ENCODE results near the gene IGFBP7.

IGFBP7 gene

GRCh38 chr4:57095245-57095644, 14.9 kb downstream of the IGFBP7 start:
- peaks cover 24% of the 10 kb centered on the region for H3K4me1 ChIP-seq (ENCODE audit: control insufficient read depth, insufficient read depth, low read length)
- no peaks in the 10 kb centered on the region for H3K36me3 ChIP-seq (ENCODE audit: control insufficient read depth, insufficient read depth, low read length)
- no peak overlapping the region for H3K27ac ChIP-seq (ENCODE audit: low read depth, low read length)
- H3K4me3 ChIP-seq (ENCODE audit: low read depth, low read length), result no peak overlapping the region
- no peaks in the 10 kb centered on the region for H3K9me3 ChIP-seq (ENCODE audit: control insufficient read depth, insufficient read depth, low read depth, low read length)
- H3K9ac ChIP-seq (ENCODE audit: low read length), result no peak overlapping the region
- H3K27me3 ChIP-seq (ENCODE audit: control insufficient read depth, insufficient read depth, low read length), result no peaks in the 10 kb centered on the region

DNA sequence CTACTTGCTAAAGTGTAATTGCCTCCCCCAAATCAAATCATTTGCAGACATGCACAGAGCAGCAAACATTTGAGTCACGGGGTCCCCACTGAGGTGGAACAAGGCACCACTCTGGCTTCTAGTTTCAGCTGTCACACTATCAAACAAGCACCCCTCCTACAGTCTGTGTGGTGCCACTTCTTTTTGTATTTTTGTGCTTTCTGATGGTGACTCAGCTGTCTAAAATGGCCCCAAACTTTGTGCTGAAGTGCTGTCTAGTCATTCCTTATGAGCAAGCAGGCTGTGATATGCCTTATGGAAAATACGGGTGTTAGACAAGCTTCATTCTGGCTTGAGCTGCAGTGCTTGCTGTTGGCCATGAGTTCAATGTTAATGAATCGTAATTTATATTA, 15.4 kb downstream of the IGFBP7 start:
- H3K9me3 ChIP-seq (ENCODE audit: control insufficient read depth, insufficient read depth, low read depth, low read length), result no peaks in the 10 kb centered on the region
- no peak overlapping the region for H3K27ac ChIP-seq (ENCODE audit: low read depth, low read length)
- no peaks in the 10 kb centered on the region for H3K27me3 ChIP-seq (ENCODE audit: control insufficient read depth, insufficient read depth, low read length)
- H3K4me3 ChIP-seq (ENCODE audit: low read depth, low read length), result no peak overlapping the region
- H3K36me3 ChIP-seq (ENCODE audit: control insufficient read depth, insufficient read depth, low read length), result no peaks in the 10 kb centered on the region
- H3K4me1 ChIP-seq (ENCODE audit: control insufficient read depth, insufficient read depth, low read length), result peaks cover 24% of the 10 kb centered on the region
- no peak overlapping the region for H3K9ac ChIP-seq (ENCODE audit: low read length)

- H3K9ac ChIP-seq (ENCODE audit: low read length), result no peak overlapping the region
- H3K36me3 ChIP-seq (ENCODE audit: control insufficient read depth, insufficient read depth, low read length), result no peaks in the 10 kb centered on the region
- no peaks in the 10 kb centered on the region for H3K27me3 ChIP-seq (ENCODE audit: control insufficient read depth, insufficient read depth, low read length)
- no peak overlapping the region for H3K4me3 ChIP-seq (ENCODE audit: low read depth, low read length)
- no peak overlapping the region for H3K27ac ChIP-seq (ENCODE audit: low read depth, low read length)
- no peaks in the 10 kb centered on the region for H3K9me3 ChIP-seq (ENCODE audit: control insufficient read depth, insufficient read depth, low read depth, low read length)
- H3K4me1 ChIP-seq (ENCODE audit: control insufficient read depth, insufficient read depth, low read length), result peaks cover 24% of the 10 kb centered on the region
Observed at GRCh38 chr4:57093845-57094831, 16.0 kb downstream of the IGFBP7 start.

- no peaks in the 10 kb centered on the region for H3K27me3 ChIP-seq (ENCODE audit: control insufficient read depth, insufficient read depth, low read length)
- H3K4me3 ChIP-seq (ENCODE audit: low read depth, low read length), result no peak overlapping the region
- no peak overlapping the region for H3K27ac ChIP-seq (ENCODE audit: low read depth, low read length)
- H3K9ac ChIP-seq (ENCODE audit: low read length), result no peak overlapping the region
- H3K36me3 ChIP-seq (ENCODE audit: control insufficient read depth, insufficient read depth, low read length), result no peaks in the 10 kb centered on the region
- no peaks in the 10 kb centered on the region for H3K9me3 ChIP-seq (ENCODE audit: control insufficient read depth, insufficient read depth, low read depth, low read length)
- peaks cover 19% of the 10 kb centered on the region for H3K4me1 ChIP-seq (ENCODE audit: control insufficient read depth, insufficient read depth, low read length)
Observed at GRCh38 chr4:57091657-57092162, 18.5 kb downstream of the IGFBP7 start.

GRCh38 chr4:57090079-57090478, 20.1 kb downstream of the IGFBP7 start:
- Histone ChIP-seq H3K4me1 (ENCODE audit: control insufficient read depth, insufficient read depth, low read length) (peaks cover 19% of the 10 kb centered on the region), H3K36me3 (ENCODE audit: control insufficient read depth, insufficient read depth, low read length) (no peaks in the 10 kb centered on the region), H3K27me3 (ENCODE audit: control insufficient read depth, insufficient read depth, low read length) (no peaks in the 10 kb centered on the region), H3K9me3 (ENCODE audit: control insufficient read depth, insufficient read depth, low read depth, low read length) (peaks cover 3% of the 10 kb centered on the region; the same call in 1 of the 2 replicates), H3K4me3 (ENCODE audit: low read depth, low read length) (no peak overlapping the region), H3K9ac (ENCODE audit: low read length) (no peak overlapping the region), H3K27ac (ENCODE audit: low read depth, low read length) (no peak overlapping the region)

DNA sequence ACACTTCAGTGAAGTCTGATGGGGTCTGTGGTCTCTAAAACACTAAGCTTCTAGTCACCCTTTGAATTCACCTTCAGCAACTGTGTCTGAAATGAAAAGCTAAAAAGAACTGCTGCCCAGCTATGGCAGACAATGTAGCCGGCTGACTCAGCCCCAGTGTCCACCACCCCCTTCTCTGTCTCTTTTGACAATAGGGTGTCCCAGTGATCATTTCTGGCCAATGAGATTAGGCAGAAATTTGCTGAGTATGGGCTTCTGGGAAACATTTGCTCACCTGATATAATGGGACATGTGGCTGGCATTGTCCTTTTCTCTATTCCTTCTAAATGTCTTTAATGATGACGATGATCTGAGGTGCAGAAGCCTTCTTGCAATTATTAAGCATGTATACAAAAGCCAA, 20.6 kb downstream of the IGFBP7 start:
- H3K9ac ChIP-seq (ENCODE audit: low read length), result no peak overlapping the region
- peaks cover 3% of the 10 kb centered on the region; the same call in 1 of the 2 replicates for H3K9me3 ChIP-seq (ENCODE audit: control insufficient read depth, insufficient read depth, low read depth, low read length)
- no peak overlapping the region for H3K4me3 ChIP-seq (ENCODE audit: low read depth, low read length)
- H3K36me3 ChIP-seq (ENCODE audit: control insufficient read depth, insufficient read depth, low read length), result no peaks in the 10 kb centered on the region
- peaks cover 15% of the 10 kb centered on the region; the same call in 1 of the 2 replicates for H3K4me1 ChIP-seq (ENCODE audit: control insufficient read depth, insufficient read depth, low read length)
- H3K27me3 ChIP-seq (ENCODE audit: control insufficient read depth, insufficient read depth, low read length), result no peaks in the 10 kb centered on the region
- H3K27ac ChIP-seq (ENCODE audit: low read depth, low read length), result no peak overlapping the region

DNA sequence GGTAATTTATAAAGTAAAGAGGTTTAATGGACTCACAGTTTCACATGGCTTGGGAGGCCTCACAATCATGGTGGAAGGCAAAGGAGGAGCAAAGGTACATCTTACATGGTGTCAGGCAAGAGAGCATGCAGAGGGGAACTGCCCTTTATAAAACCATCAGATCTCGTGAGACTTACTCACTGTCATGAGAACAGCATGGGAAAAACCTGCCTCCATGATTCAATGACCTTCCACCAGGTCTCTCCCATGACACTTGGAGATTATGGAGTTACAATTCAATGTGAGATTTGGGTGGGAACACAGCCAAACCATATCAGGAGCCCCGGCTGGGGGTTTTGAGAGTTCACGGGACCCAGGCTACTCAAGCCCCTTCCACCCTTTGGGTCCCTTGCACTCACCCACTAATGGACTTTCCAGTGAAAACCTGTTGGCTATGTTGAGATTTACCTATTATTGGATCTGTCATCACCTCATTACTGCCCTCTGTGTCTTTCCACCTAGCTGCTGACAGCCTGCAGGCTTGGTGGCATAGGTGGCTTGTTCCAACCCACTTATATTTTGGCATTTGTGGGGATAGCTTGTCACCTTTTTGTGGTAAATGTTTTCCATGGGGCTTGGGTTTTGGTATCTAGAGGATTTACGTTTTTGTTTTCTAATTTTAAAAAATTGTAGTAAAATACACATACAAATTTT, 24.0 kb downstream of the IGFBP7 start:
- Histone ChIP-seq H3K4me1 (ENCODE audit: control insufficient read depth, insufficient read depth, low read length) (peaks cover 14% of the 10 kb centered on the region), H3K27me3 (ENCODE audit: control insufficient read depth, insufficient read depth, low read length) (no peaks in the 10 kb centered on the region), H3K27ac (ENCODE audit: low read depth, low read length) (no peak overlapping the region), H3K4me3 (ENCODE audit: low read depth, low read length) (no peak overlapping the region), H3K36me3 (ENCODE audit: control insufficient read depth, insufficient read depth, low read length) (no peaks in the 10 kb centered on the region), H3K9me3 (ENCODE audit: control insufficient read depth, insufficient read depth, low read depth, low read length) (peaks cover 7% of the 10 kb centered on the region; the same call in 1 of the 2 replicates), H3K9ac (ENCODE audit: low read length) (no peak overlapping the region)

DNA sequence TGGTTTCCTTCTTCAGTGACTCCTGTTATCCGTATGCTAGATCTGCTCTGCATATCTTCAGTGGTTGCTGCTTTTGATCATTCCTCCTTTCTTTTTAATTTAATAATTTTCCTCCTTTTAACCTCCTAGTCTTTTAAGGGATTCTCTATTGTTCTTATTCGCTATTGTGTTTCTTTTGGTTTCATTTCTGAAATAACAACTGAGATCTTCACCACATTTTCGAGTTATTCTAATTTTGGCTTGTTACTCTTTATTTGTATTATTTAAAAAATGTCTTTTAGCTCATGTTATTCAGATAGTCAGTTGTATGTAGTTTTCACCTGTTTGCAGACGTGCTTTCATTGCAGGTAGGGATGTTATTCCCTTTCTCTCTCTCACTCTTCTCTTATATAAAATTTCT, 24.9 kb downstream of the IGFBP7 start:
- peaks cover 19% of the 10 kb centered on the region for H3K4me1 ChIP-seq (ENCODE audit: control insufficient read depth, insufficient read depth, low read length)
- H3K9ac ChIP-seq (ENCODE audit: low read length), result no peak overlapping the region

GRCh38 chr4:57084360-57084759, 25.8 kb downstream of the IGFBP7 start:
- Histone ChIP-seq H3K4me1 (ENCODE audit: control insufficient read depth, insufficient read depth, low read length) (peaks cover 28% of the 10 kb centered on the region), H3K4me3 (ENCODE audit: low read depth, low read length) (no peak overlapping the region), H3K27ac (ENCODE audit: low read depth, low read length) (no peak overlapping the region), H3K36me3 (ENCODE audit: control insufficient read depth, insufficient read depth, low read length) (no peaks in the 10 kb centered on the region), H3K9me3 (ENCODE audit: control insufficient read depth, insufficient read depth, low read depth, low read length) (peaks cover 7% of the 10 kb centered on the region; the same call in 1 of the 2 replicates), H3K27me3 (ENCODE audit: control insufficient read depth, insufficient read depth, low read length) (no peaks in the 10 kb centered on the region), H3K9ac (ENCODE audit: low read length) (no peak overlapping the region)

More for the DNA sequence above, 24.9 kb downstream of the IGFBP7 start:
- peaks cover 7% of the 10 kb centered on the region; the same call in 1 of the 2 replicates for H3K9me3 ChIP-seq (ENCODE audit: control insufficient read depth, insufficient read depth, low read depth, low read length)
- H3K27ac ChIP-seq (ENCODE audit: low read depth, low read length), result no peak overlapping the region
- H3K4me3 ChIP-seq (ENCODE audit: low read depth, low read length), result no peak overlapping the region
- H3K27me3 ChIP-seq (ENCODE audit: control insufficient read depth, insufficient read depth, low read length), result no peaks in the 10 kb centered on the region
- H3K36me3 ChIP-seq (ENCODE audit: control insufficient read depth, insufficient read depth, low read length), result no peaks in the 10 kb centered on the region

- no peaks in the 10 kb centered on the region for H3K27me3 ChIP-seq (ENCODE audit: control insufficient read depth, insufficient read depth, low read length)
- peak overlapping the region; percentile 43; the same call in 1 of the 2 replicates for H3K27ac ChIP-seq (ENCODE audit: low read depth, low read length)
- peaks cover 7% of the 10 kb centered on the region; the same call in 1 of the 2 replicates for H3K9me3 ChIP-seq (ENCODE audit: control insufficient read depth, insufficient read depth, low read depth, low read length)
- peaks cover 38% of the 10 kb centered on the region for H3K4me1 ChIP-seq (ENCODE audit: control insufficient read depth, insufficient read depth, low read length)
- H3K9ac ChIP-seq (ENCODE audit: low read length), result no peak overlapping the region
- H3K36me3 ChIP-seq (ENCODE audit: control insufficient read depth, insufficient read depth, low read length), result no peaks in the 10 kb centered on the region
- H3K4me3 ChIP-seq (ENCODE audit: low read depth, low read length), result no peak overlapping the region
Observed at GRCh38 chr4:57083090-57083489, 27.1 kb downstream of the IGFBP7 start.

Data from HUES6 (cell line).